IMR-90 (cell line): ENCODE measurements around the gene ZGLP1. TPM values are rescaled to one million over a fixed set of nuclear protein-coding genes. Genes with fewer than 3 reads are reported as not detected.

Experiments
- ATAC-seq: fragments of 200-7000 bp; cut with Tn5 transposase; 2 replicates; pipeline ENCODE4 v1.9.1; 2020; ENCODE audit warnings: low read depth, mild to moderate bottlenecking, moderate library complexity
- BruUV-seq: library from RNA; stranded (reverse); fragments of 400-500 nt; replicated peaks from 2 replicates; lab custom pipeline; 2021; lab: Mats Ljungman, UMichigan
- CTCF ChIA-PET: fragments of 300-600 bp; formaldehyde crosslinking; extraction: SDS; loops from one replicate; lab custom pipeline; 2021; ENCODE audit warnings: antibody characterized with exemption; lab: Yijun Ruan, JAX
- POLR2A ChIA-PET: fragments of 300-600 bp; sonication (Branson Sonifier 250); formaldehyde crosslinking; loops from one replicate; lab custom pipeline; 2022; ENCODE audit warnings: antibody characterized with exemption; ENCODE audit not compliant: unreplicated experiment; lab: Charles Lee
- DNase-seq: peaks from one replicate; pipeline ENCODE4 v3.0.0; 2013
- H2AFZ ChIP-seq: replicated peaks from 2 replicates; pipeline ENCODE3; 2013; ENCODE audit warnings: low read length, mild to moderate bottlenecking; ENCODE audit not compliant: poor library complexity
- H2AK5ac ChIP-seq: 2 replicates; pipeline ENCODE4 v1.6.1; 2013; ENCODE audit warnings: low read depth, low read length, inconsistent platforms
- H2AK9ac ChIP-seq: replicated peaks from 2 replicates; pipeline ENCODE3; 2013; ENCODE audit warnings: mild to moderate bottlenecking, low read depth, low read length, moderate library complexity; ENCODE audit not compliant: poor library complexity
- H2BK120ac ChIP-seq: 2 replicates; pipeline ENCODE4 v1.6.1; 2013; ENCODE audit warnings: low read depth, low read length, inconsistent platforms
- H2BK15ac ChIP-seq: 3 replicates; pipeline ENCODE4 v1.6.1; 2013; ENCODE audit warnings: low read depth, low read length, inconsistent platforms
- H2BK20ac ChIP-seq: 2 replicates; pipeline ENCODE4 v1.6.1; 2013; ENCODE audit warnings: low read depth, mild to moderate bottlenecking, inconsistent platforms, low read length, moderate library complexity
- H2BK5ac ChIP-seq: 2 replicates; pipeline ENCODE4 v1.6.1; 2013; ENCODE audit warnings: mild to moderate bottlenecking, low read depth, low read length, inconsistent platforms; ENCODE audit not compliant: poor library complexity, severe bottlenecking
- H3K14ac ChIP-seq: replicated peaks from 2 replicates; pipeline ENCODE4 v1.6.1; 2013; ENCODE audit warnings: low read depth, low read length, inconsistent platforms
- H3K18ac ChIP-seq: 2 replicates; pipeline ENCODE4 v1.6.1; 2013; ENCODE audit warnings: low read depth, low read length, control low read depth
- H3K23ac ChIP-seq: 2 replicates; pipeline ENCODE4 v1.6.1; 2013; ENCODE audit warnings: low read depth, low read length, inconsistent platforms
- H3K27ac ChIP-seq: 2 replicates; pipeline ENCODE4 v1.5.1; 2013; ENCODE audit warnings: mild to moderate bottlenecking, control low read depth, low read length; ENCODE audit not compliant: insufficient read depth
- H3K27me3 ChIP-seq: 2 replicates; pipeline ENCODE4 v1.6.1; 2013; ENCODE audit warnings: low read length; ENCODE audit not compliant: control insufficient read depth, insufficient read depth
- H3K36me3 ChIP-seq: 2 replicates; pipeline ENCODE4 v1.6.1; 2013; ENCODE audit warnings: low read length, mixed read lengths; ENCODE audit not compliant: control insufficient read depth, insufficient read depth
- H3K4ac ChIP-seq: 2 replicates; pipeline ENCODE4 v1.6.1; 2013; ENCODE audit warnings: low read depth, low read length, inconsistent platforms
- H3K4me1 ChIP-seq: 2 replicates; pipeline ENCODE4 v1.6.1; 2013; ENCODE audit warnings: low read length, mixed read lengths; ENCODE audit not compliant: control insufficient read depth, insufficient read depth
- H3K4me2 ChIP-seq: 2 replicates; pipeline ENCODE4 v1.6.1; 2013; ENCODE audit warnings: low read depth, mild to moderate bottlenecking, control low read depth, low read length, moderate library complexity
- H3K4me3 ChIP-seq: 2 replicates; pipeline ENCODE4 v1.5.1; 2013; ENCODE audit warnings: low read depth, mild to moderate bottlenecking, control low read depth, low read length, moderate library complexity; ENCODE audit not compliant: insufficient read depth
- H3K56ac ChIP-seq: 2 replicates; pipeline ENCODE4 v1.6.1; 2013; ENCODE audit warnings: low read length, inconsistent platforms; ENCODE audit not compliant: insufficient read depth; ENCODE audit errors: extremely low read depth
- H3K79me1 ChIP-seq, 2 experiments: 2 replicates each; pipeline ENCODE4 v1.6.1; 2013; ENCODE audit warnings: low read length in 2 of 2, inconsistent platforms in 1 of 2, low read depth in 1 of 2
- H3K9ac ChIP-seq: 2 replicates; pipeline ENCODE4 v1.6.1; 2013; ENCODE audit warnings: low read depth, low read length, control low read depth
- H3K9me1 ChIP-seq: 2 replicates; pipeline ENCODE4 v1.6.1; 2013; ENCODE audit warnings: low read length, inconsistent platforms; ENCODE audit not compliant: insufficient read depth
- H3K9me3 ChIP-seq: 2 replicates; pipeline ENCODE4 v1.6.1; 2013; ENCODE audit warnings: low read length; ENCODE audit not compliant: control insufficient read depth, insufficient read depth
- H4K20me1 ChIP-seq: 2 replicates; pipeline ENCODE4 v1.6.1; 2013; ENCODE audit warnings: low read length, inconsistent platforms; ENCODE audit not compliant: insufficient read depth
- H4K5ac ChIP-seq: 2 replicates; pipeline ENCODE4 v1.6.1; 2013; ENCODE audit warnings: mild to moderate bottlenecking, low read depth, low read length, control low read depth
- H4K8ac ChIP-seq, 2 experiments: 2 replicates each; pipeline ENCODE4 v1.6.1; 2013; ENCODE audit warnings: low read depth in 2 of 2, low read length in 2 of 2, control low read depth in 1 of 2, inconsistent platforms in 1 of 2
- H4K91ac ChIP-seq: 2 replicates; pipeline ENCODE4 v1.6.1; 2013; ENCODE audit warnings: low read depth, low read length, inconsistent platforms; ENCODE audit not compliant: insufficient read depth
- BHLHE40 ChIP-seq: fragments of 150-350 bp; IDR thresholded peaks from 2 replicates; pipeline ENCODE4 v1.6.1; 2016; ENCODE audit warnings: mild to moderate bottlenecking, low read depth, low read length
- CEBPB ChIP-seq: IDR thresholded peaks from 2 replicates; pipeline ENCODE4 v1.6.1; 2012; ENCODE audit warnings: low read depth, low read length, improper control_type of control experiment
- CHD1 ChIP-seq: IDR thresholded peaks from 2 replicates; pipeline ENCODE4 v1.6.1; 2012; ENCODE audit warnings: low read depth, low read length, improper control_type of control experiment
- ELK1 ChIP-seq: fragments of 150-350 bp; IDR thresholded peaks from 2 replicates; pipeline ENCODE4 v1.6.1; 2016; ENCODE audit warnings: low read depth, mild to moderate bottlenecking, low read length, moderate library complexity, borderline replicate concordance
- MAFK ChIP-seq: IDR thresholded peaks from 2 replicates; pipeline ENCODE4 v1.6.1; 2012; ENCODE audit warnings: low read depth, low read length, improper control_type of control experiment
- MAZ ChIP-seq: IDR thresholded peaks from 2 replicates; pipeline ENCODE4 v1.6.1; 2012; ENCODE audit warnings: low read depth, mild to moderate bottlenecking, low read length, improper control_type of control experiment, moderate library complexity, borderline replicate concordance
- NFE2L2 ChIP-seq: fragments of 150-350 bp; IDR thresholded peaks from 2 replicates; pipeline ENCODE4 v1.6.1; 2016; ENCODE audit warnings: low read depth, mild to moderate bottlenecking, low read length
- RCOR1 ChIP-seq: IDR thresholded peaks from 2 replicates; pipeline ENCODE4 v1.6.1; 2012; ENCODE audit warnings: mild to moderate bottlenecking, low read length, improper control_type of control experiment; ENCODE audit not compliant: insufficient replicate concordance
- RFX5 ChIP-seq: IDR thresholded peaks from 2 replicates; pipeline ENCODE4 v1.8.0; 2012; ENCODE audit warnings: low read depth, mild to moderate bottlenecking, low read length, moderate library complexity
- WGBS, 2 experiments: methylation state at CpG; one replicate each; pipeline versions ENCODE4 v1.1.5 to v1.1.7; 2013; ENCODE audit warnings: missing lambda C conversion rate in 2 of 2; ENCODE audit not compliant: insufficient read length in 1 of 2; ENCODE audit errors: extremely low coverage in 2 of 2; 5-methylcytosine and 5-hydroxymethylcytosine counted together
- dilution Hi-C: fragments of 300-500 bp; cut with HindIII; formaldehyde crosslinking; loops from one replicate; pipeline ENCODE4 v1.14.3; 2018; ENCODE audit warnings: low sequenced_read_pairs; ENCODE audit not compliant: unreplicated experiment
- in situ Hi-C: fragments of 300-500 bp; cut with MboI; formaldehyde crosslinking; loops from 3 replicates; pipeline ENCODE4 v1.14.3; 2019; ENCODE audit warnings: low sequenced_read_pairs, inconsistent platforms, mixed read lengths
- intact Hi-C: fragments of 100-400 bp; cut with micrococcal nuclease; formaldehyde crosslinking; loops from 2 replicates; pipeline ENCODE4 v1.10.0; 2022
- polyA plus RNA-seq, 3 experiments: library from polyadenylated mRNA; depleted of rRNA; stranded (reverse); fragments of >200 nt; gene quantifications; 2 replicates each; pipeline ENCODE4 v1.2.3, GENCODE V29; 2012; ENCODE audit warnings: low replicate concordance in 1 of 3
- total RNA-seq: library from RNA; depleted of rRNA; stranded (reverse); fragments of >200 nt; gene quantifications from 2 replicates; pipeline ENCODE4 v1.2.3, GENCODE V29; 2012

ZGLP1 gene
- total and polyA plus RNA-seq, 2 of the 4 experiments (the other 2 are of a cell fraction): 0.54 to 3.1 TPM

GRCh38 chr19:10271543-10272086 lies 38.0 kb downstream of the ZGLP1 start:
- Histone ChIP-seq H2BK5ac (no peak overlapping the region), H2AFZ (peak overlapping the region; percentile 61), H3K36me3 (no peaks in the 10 kb centered on the region), H4K20me1 (no peaks in the 10 kb centered on the region), H3K27me3 (no peaks in the 10 kb centered on the region; the same call in 1 of the 2 replicates), H2AK9ac (peak overlapping the region; percentile 65), H2AK5ac (peak overlapping the region; percentile 21; the same call in 1 of the 2 replicates), H2BK15ac (no peak overlapping the region), H3K4ac (peak overlapping the region; percentile 46), H3K56ac (peak overlapping the region; percentile 10; the same call in 1 of the 2 replicates), H4K91ac (no peak overlapping the region; the same call in 1 of the 2 replicates), H3K4me1 (peaks cover 5% of the 10 kb centered on the region; the same call in 1 of the 2 replicates), H3K79me1 (0 out of 4 replicates have a peak, but pooled peaks cover 0 to 6% of the 10 kb centered on the region in 2 experiments), H3K23ac (no peak overlapping the region), H3K18ac (no peak overlapping the region), H2BK120ac (no peak overlapping the region), H3K4me3 (peak overlapping the region; percentile 32; the same call in 1 of the 2 replicates), H3K9me1 (no peaks in the 10 kb centered on the region), H4K5ac (peak overlapping the region; percentile 57; the same call in 1 of the 2 replicates), H3K9ac (peak overlapping the region; percentile 31; the same call in 1 of the 2 replicates), H4K8ac (peak overlapping the region in 1 of 2 experiments; percentile 65; a peak in 3 of 4 replicates), H2BK20ac (no peak overlapping the region), H3K27ac (no peak overlapping the region), H3K9me3 (no peaks in the 10 kb centered on the region), H3K14ac (0 out of 2 replicates have a peak overlapping the region, but pooled peaks have one; percentile 44), H3K4me2 (peak overlapping the region; percentile 30; the same call in 1 of the 2 replicates)
- dilution Hi-C loops: no loop called here
- TF ChIP-seq BHLHE40 (no peak), CEBPB (no peak), ELK1 (no peak), MAZ (no peak), RCOR1 (no peak), MAFK (no peak), RFX5 (no peak), CHD1 (no peak), NFE2L2 (no peak)
- in situ Hi-C loops: no loop called here
- ATAC-seq (no peak), DNase-seq (peak; percentile 56)
- no TSS peak for BruUV-seq
- intact Hi-C loops: no loop called here
- WGBS, 2 experiments: 100% methylated on average over 2 of the region's 12 CpGs; no CpG with 5 or more reads in 1 of the 2 experiments
- CTCF ChIA-PET: interaction anchor here (2.6 kb wide), 1 partner anchor 117 kb away, joined by 12 read pairs; no protein-coding TSS in a partner anchor
- POLR2A ChIA-PET: interaction anchor here (1.6 kb wide), 1 partner anchor 20 kb away, joined by 8 read pairs; no protein-coding TSS in a partner anchor
